PC-9 (cell line): ENCODE data around the gene SH3GL1. TPM values are rescaled to one million over a fixed set of nuclear protein-coding genes. Genes with fewer than 3 reads are reported as not detected.

ENCODE experiments used
- BruUV-seq: library from RNA; stranded (reverse); fragments of 400-500 nt; replicated peaks from 2 replicates; lab custom pipeline; 2021; lab: Mats Ljungman, UMichigan
- CTCF ChIA-PET: fragments of 300-600 bp; sonication (Branson Sonifier 250); formaldehyde crosslinking; loops from one replicate; lab custom pipeline; 2022; ENCODE audit warnings: antibody characterized with exemption; lab: Charles Lee
- POLR2A ChIA-PET: fragments of 300-600 bp; sonication (Branson Sonifier 250); formaldehyde crosslinking; loops from one replicate; lab custom pipeline; 2022; ENCODE audit warnings: antibody characterized with exemption; ENCODE audit not compliant: unreplicated experiment; lab: Charles Lee
- DNase-seq, 2 experiments: peaks; one replicate each; pipeline versions ENCODE4 v3.0.0 to v3.0.0-alpha.2; 2015 to 2022; ENCODE audit warnings: mixed read lengths in 1 of 2
- H2AFZ ChIP-seq: fragments of 200-600 bp; sonication (generic); 2 replicates; pipeline ENCODE4 v1.8.1; 2017; ENCODE audit warnings: antibody characterized with exemption
- H3F3A ChIP-seq: fragments of 200-600 bp; sonication (generic); 2 replicates; pipeline ENCODE4 v1.8.1; 2017; ENCODE audit warnings: antibody characterized with exemption, mild to moderate bottlenecking, low read depth; ENCODE audit not compliant: insufficient read depth
- H3K27ac ChIP-seq: fragments of 200-600 bp; sonication (generic); 2 replicates; pipeline ENCODE4 v1.6.1; 2016; ENCODE audit warnings: mixed run types
- H3K27me3 ChIP-seq: fragments of 200-600 bp; sonication (generic); 2 replicates; pipeline ENCODE4 v1.6.1; 2016; ENCODE audit warnings: low read depth, mixed run types; ENCODE audit not compliant: insufficient read depth
- H3K36me3 ChIP-seq: fragments of 200-600 bp; sonication (generic); 2 replicates; pipeline ENCODE4 v1.6.1; 2016; ENCODE audit warnings: low read depth, mixed run types
- H3K4me1 ChIP-seq: fragments of 200-600 bp; sonication (generic); replicated peaks from 2 replicates; pipeline ENCODE4 v1.6.1; 2016; ENCODE audit warnings: mixed run types; ENCODE audit not compliant: insufficient read depth
- H3K4me2 ChIP-seq: fragments of 200-600 bp; sonication (generic); 2 replicates; pipeline ENCODE4 v1.6.1; 2017; ENCODE audit warnings: mixed run types
- H3K4me3 ChIP-seq: fragments of 200-600 bp; sonication (generic); 2 replicates; pipeline ENCODE4 v1.6.1; 2016; ENCODE audit warnings: mixed run types
- H3K79me2 ChIP-seq: fragments of 200-600 bp; sonication (generic); 2 replicates; pipeline ENCODE4 v1.6.1; 2017; ENCODE audit warnings: low read depth, mixed run types
- H3K9me2 ChIP-seq: fragments of 200-600 bp; sonication (generic); 2 replicates; pipeline ENCODE4 v1.8.1; 2017; ENCODE audit warnings: mild to moderate bottlenecking; ENCODE audit not compliant: insufficient read depth
- H3K9me3 ChIP-seq: fragments of 200-600 bp; sonication (generic); 2 replicates; pipeline ENCODE4 v1.8.1; 2016; ENCODE audit warnings: low read depth; ENCODE audit not compliant: insufficient read depth
- H4K20me1 ChIP-seq: fragments of 200-600 bp; sonication (generic); 2 replicates; pipeline ENCODE4 v1.8.1; 2017; ENCODE audit not compliant: insufficient read depth
- CTCF ChIP-seq: fragments of 200-600 bp; sonication (generic); conservative IDR thresholded peaks from 2 replicates; pipeline ENCODE4 v1.6.1; 2017; ENCODE audit warnings: mixed run types, antibody characterized with exemption, mild to moderate bottlenecking, moderate library complexity
- EZH2 ChIP-seq: fragments of 200-600 bp; sonication (generic); IDR thresholded peaks from 2 replicates; pipeline ENCODE4 v1.8.0; 2017; ENCODE audit warnings: antibody characterized with exemption, low read depth
- intact Hi-C: fragments of 100-400 bp; cut with micrococcal nuclease; formaldehyde crosslinking; loops from one replicate; pipeline ENCODE4 v1.10.0; 2022; ENCODE audit not compliant: unreplicated experiment
- total RNA-seq: library from RNA; stranded (reverse); gene quantifications from 2 replicates; pipeline ENCODE4 v1.2.3, GENCODE V29; 2021

Gene SH3GL1
- total RNA-seq, 1 experiment from 2014 or later = 49.2 TPM

- no peaks in the 10 kb centered on the region for H3K9me2 ChIP-seq
- H3K4me3 ChIP-seq = no peak overlapping the region
- DNase-seq = no peak
- no peaks in the 10 kb centered on the region for H3K4me1 ChIP-seq
- H3K27ac ChIP-seq = no peak overlapping the region
- intact Hi-C loops = no loop called here
- no peak overlapping the region for H2AFZ ChIP-seq
- H3K4me2 ChIP-seq = no peak overlapping the region
- H3K27me3 ChIP-seq = no peaks in the 10 kb centered on the region
- TF ChIP-seq CTCF = no peak
- no peak for TF ChIP-seq EZH2
- H4K20me1 ChIP-seq = no peaks in the 10 kb centered on the region
- CTCF ChIA-PET = no interaction called here
- H3K79me2 ChIP-seq = no peaks in the 10 kb centered on the region
- POLR2A ChIA-PET = no interaction called here
- H3K36me3 ChIP-seq = no peaks in the 10 kb centered on the region
- BruUV-seq = no TSS peak
- no peaks in the 10 kb centered on the region for H3F3A ChIP-seq
- H3K9me3 ChIP-seq = no peaks in the 10 kb centered on the region
Observed at GRCh38 chr19:4323692-4324091, 76.7 kb downstream of the SH3GL1 start.

GRCh38 chr19:4322942-4323665, 77.2 kb downstream of the SH3GL1 start:
- Histone ChIP-seq H3K4me3 (no peak overlapping the region), H3K9me3 (no peaks in the 10 kb centered on the region), H3F3A (no peaks in the 10 kb centered on the region), H3K36me3 (no peaks in the 10 kb centered on the region), H4K20me1 (no peaks in the 10 kb centered on the region), H2AFZ (no peak overlapping the region), H3K27ac (no peak overlapping the region), H3K9me2 (no peaks in the 10 kb centered on the region), H3K4me1 (no peaks in the 10 kb centered on the region), H3K4me2 (no peak overlapping the region), H3K27me3 (no peaks in the 10 kb centered on the region), H3K79me2 (no peaks in the 10 kb centered on the region)
- no peak for DNase-seq
- TF ChIP-seq CTCF = no peak
- TF ChIP-seq EZH2 = no peak
- no TSS peak for BruUV-seq
- POLR2A ChIA-PET = interaction anchor here (0.6 kb wide), 2 partner anchors 19 to 76 kb away, joined by 7 to 8 read pairs; partner anchors contain the start of gene YJU2
- intact Hi-C loops = no loop called here
- CTCF ChIA-PET = no interaction called here

GRCh38 chr19:4320419-4320818, 79.9 kb downstream of the SH3GL1 start:
- no TSS peak for BruUV-seq
- TF ChIP-seq EZH2 (no peak), CTCF (no peak)
- no peak for DNase-seq
- Histone ChIP-seq H3K4me3 (no peak overlapping the region), H3K4me2 (no peak overlapping the region), H3K79me2 (no peaks in the 10 kb centered on the region), H3F3A (no peaks in the 10 kb centered on the region), H4K20me1 (no peaks in the 10 kb centered on the region), H3K9me2 (no peaks in the 10 kb centered on the region), H3K27ac (no peak overlapping the region), H2AFZ (no peak overlapping the region), H3K9me3 (no peaks in the 10 kb centered on the region), H3K36me3 (no peaks in the 10 kb centered on the region), H3K4me1 (no peaks in the 10 kb centered on the region), H3K27me3 (no peaks in the 10 kb centered on the region)
- ChIA-PET POLR2A (interaction anchor here (0.7 kb wide), 1 partner anchor 46 kb away, joined by 4 read pairs; no protein-coding TSS in a partner anchor), CTCF (no interaction called here)
- intact Hi-C loops = no loop called here
